Esophagus (tissue), 2 donors: ENCODE data around the gene AGTPBP1. TPM values are rescaled to one million over a fixed set of nuclear protein-coding genes. Genes with fewer than 3 reads are reported as not detected.

Experiments used
- H3K27ac ChIP-seq, 2 donors: one replicate each; pipeline ENCODE4 v1.5.1; 2013; ENCODE audit warnings: low read depth in 2 of 2, mild to moderate bottlenecking in 2 of 2, inconsistent platforms in 1 of 2, low read length in 1 of 2, moderate library complexity in 1 of 2
- H3K27me3 ChIP-seq, 2 donors: one replicate each; pipeline ENCODE4 v1.6.1; 2013; ENCODE audit warnings: low read length in 2 of 2, control low read depth in 1 of 2, mild to moderate bottlenecking in 1 of 2; ENCODE audit not compliant: insufficient read depth in 2 of 2, control insufficient read depth in 1 of 2
- H3K36me3 ChIP-seq, 2 donors: one replicate each; pipeline ENCODE4 v1.6.1; 2013; ENCODE audit warnings: low read length in 1 of 2; ENCODE audit not compliant: control insufficient read depth in 2 of 2, insufficient read depth in 2 of 2
- H3K4me1 ChIP-seq, 2 donors: one replicate each; pipeline ENCODE4 v1.6.1; 2013; ENCODE audit warnings: low read length in 1 of 2; ENCODE audit not compliant: control insufficient read depth in 2 of 2, insufficient read depth in 2 of 2
- H3K4me3 ChIP-seq, 2 donors: one replicate each; pipeline ENCODE4 v1.5.1; 2013; ENCODE audit warnings: low read length in 2 of 2, mild to moderate bottlenecking in 2 of 2, low read depth in 1 of 2, moderate library complexity in 1 of 2
- H3K9me3 ChIP-seq, 2 donors: one replicate each; pipeline ENCODE4 v1.6.1; 2013; ENCODE audit warnings: mild to moderate bottlenecking in 2 of 2, low read depth in 1 of 2, low read length in 1 of 2, moderate library complexity in 1 of 2; ENCODE audit not compliant: control insufficient read depth in 2 of 2, insufficient read depth in 1 of 2
- WGBS, 2 donors: extraction: QIAGEN DNeasy Blood & Tissue Kit; methylation state at CpG; one replicate each; pipeline ENCODE4 v1.1.7; 2013; 5-methylcytosine and 5-hydroxymethylcytosine counted together
- polyA plus RNA-seq, 2 donors: library from polyadenylated mRNA; stranded (reverse); fragments of 200-250 nt; gene quantifications; one replicate each; pipeline ENCODE4 v1.2.3, GENCODE V29; 2013
- donor health status: healthy with polysubstance abuse.
- donor health status: Bipolar disorder and iron deficiency.

Gene AGTPBP1
- polyA plus RNA-seq, 2 donors = 3.9 to 4.0 TPM

DNA sequence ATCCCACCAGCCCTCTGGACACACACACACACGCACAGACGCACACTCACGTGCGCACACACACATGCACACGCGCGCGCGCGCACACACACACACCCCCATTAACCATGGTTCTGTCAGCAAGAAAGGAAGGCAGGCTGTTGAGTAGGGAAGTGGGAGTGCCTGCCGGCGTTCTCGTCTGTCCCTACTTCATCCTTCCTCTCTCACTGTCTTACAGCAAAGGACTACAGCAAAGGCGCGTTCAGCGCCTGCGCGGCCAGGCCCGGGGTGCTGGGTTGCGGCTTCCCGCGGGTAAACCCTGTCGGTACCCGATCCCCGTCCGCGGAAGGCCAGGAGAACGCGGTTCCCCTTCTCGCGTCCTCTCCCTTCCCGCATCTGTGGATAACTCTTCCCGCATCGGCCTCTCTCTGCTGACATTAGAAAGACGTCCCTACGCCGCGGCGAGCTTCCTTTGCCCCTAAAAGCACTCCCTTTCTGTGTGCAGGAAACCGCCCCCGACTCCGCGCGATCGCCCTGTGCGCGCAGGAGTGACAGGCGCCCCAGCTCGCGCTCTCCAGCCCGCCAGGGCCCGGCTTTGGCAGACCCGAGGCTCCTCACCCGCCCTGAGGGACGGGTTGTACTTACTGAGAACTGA, 219.2 kb downstream of the AGTPBP1 start:
- H3K27ac ChIP-seq = no peak overlapping the region
- no peaks in the 10 kb centered on the region for H3K9me3 ChIP-seq
- 7 to 8% methylated on average over 54 to 55 of the region's 55 CpGs for WGBS, 2 donors
- H3K27me3 ChIP-seq = peaks cover 10 to 14% of the 10 kb centered on the region in 2 donors
- peaks cover 0 to 8% of the 10 kb centered on the region in 2 donors for H3K4me1 ChIP-seq
- no peak overlapping the region for H3K4me3 ChIP-seq
- no peaks in the 10 kb centered on the region for H3K36me3 ChIP-seq

- Histone ChIP-seq H3K4me3 (no peak overlapping the region), H3K36me3 (no peaks in the 10 kb centered on the region), H3K4me1 (peaks cover 0 to 10% of the 10 kb centered on the region in 2 donors), H3K9me3 (no peaks in the 10 kb centered on the region), H3K27me3 (peaks cover 9 to 17% of the 10 kb centered on the region in 2 donors), H3K27ac (no peak overlapping the region)
- 59 to 77% methylated on average over 23 of the region's 23 CpGs for WGBS, 2 donors
Measured at GRCh38 chr9:85521371-85522197, 220.2 kb downstream of the AGTPBP1 start.

GRCh38 chr9:85516976-85517637, 224.6 kb downstream of the AGTPBP1 start:
- H3K27me3 ChIP-seq = peaks cover 9 to 10% of the 10 kb centered on the region in 2 donors
- WGBS, 2 donors = 79 to 83% methylated on average over 6 of the region's 6 CpGs
- H3K4me1 ChIP-seq = peaks cover 2 to 9% of the 10 kb centered on the region in 2 donors
- H3K27ac ChIP-seq = no peak overlapping the region
- H3K4me3 ChIP-seq = no peak overlapping the region
- H3K9me3 ChIP-seq = no peaks in the 10 kb centered on the region
- no peaks in the 10 kb centered on the region for H3K36me3 ChIP-seq

- no peak overlapping the region for H3K27ac ChIP-seq
- 48 to 59% methylated on average over 10 of the region's 10 CpGs for WGBS, 2 donors
- H3K9me3 ChIP-seq = no peaks in the 10 kb centered on the region
- H3K4me3 ChIP-seq = no peak overlapping the region
- H3K36me3 ChIP-seq = no peaks in the 10 kb centered on the region
- peaks cover 2 to 9% of the 10 kb centered on the region in 2 donors for H3K4me1 ChIP-seq
- H3K27me3 ChIP-seq = peaks cover 7 to 10% of the 10 kb centered on the region in 2 donors
Measured at GRCh38 chr9:85516455-85516854, 225.3 kb downstream of the AGTPBP1 start.

DNA sequence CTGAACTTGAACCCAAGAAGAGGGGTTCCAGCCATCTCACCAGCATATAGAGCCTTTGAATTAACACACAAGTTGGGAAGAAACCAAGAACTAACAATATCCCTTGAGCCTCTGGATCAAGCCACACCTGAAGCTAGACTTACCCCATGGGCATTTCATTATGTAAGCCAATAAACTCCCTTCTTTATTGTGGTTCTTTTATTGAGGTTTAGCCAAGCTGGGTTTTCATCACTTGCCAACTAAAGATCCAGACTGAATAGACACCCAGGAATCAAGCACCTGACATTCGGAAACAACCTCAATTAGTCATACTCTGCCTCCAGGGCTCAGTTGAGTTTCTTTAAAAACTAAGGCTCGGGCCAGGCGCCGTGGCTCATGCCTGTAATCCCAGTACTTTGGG, 226.7 kb downstream of the AGTPBP1 start:
- H3K4me3 ChIP-seq = no peak overlapping the region
- no peaks in the 10 kb centered on the region for H3K36me3 ChIP-seq
- no peaks in the 10 kb centered on the region for H3K9me3 ChIP-seq
- H3K4me1 ChIP-seq = peaks cover 2 to 6% of the 10 kb centered on the region in 2 donors
- 54 to 71% methylated on average over 4 of the region's 4 CpGs for WGBS, 2 donors
- H3K27ac ChIP-seq = no peak overlapping the region
- H3K27me3 ChIP-seq = peaks cover 6 to 10% of the 10 kb centered on the region in 2 donors

- WGBS, 2 donors = 45 to 66% methylated on average over 8 of the region's 8 CpGs
- H3K9me3 ChIP-seq = no peaks in the 10 kb centered on the region
- H3K4me3 ChIP-seq = no peak overlapping the region
- H3K4me1 ChIP-seq = peaks cover 2 to 6% of the 10 kb centered on the region in 2 donors
- H3K36me3 ChIP-seq = no peaks in the 10 kb centered on the region
- H3K27ac ChIP-seq = no peak overlapping the region
- H3K27me3 ChIP-seq = peaks cover 4 to 6% of the 10 kb centered on the region in 2 donors
Measured at GRCh38 chr9:85514256-85514655, 227.5 kb downstream of the AGTPBP1 start.

DNA sequence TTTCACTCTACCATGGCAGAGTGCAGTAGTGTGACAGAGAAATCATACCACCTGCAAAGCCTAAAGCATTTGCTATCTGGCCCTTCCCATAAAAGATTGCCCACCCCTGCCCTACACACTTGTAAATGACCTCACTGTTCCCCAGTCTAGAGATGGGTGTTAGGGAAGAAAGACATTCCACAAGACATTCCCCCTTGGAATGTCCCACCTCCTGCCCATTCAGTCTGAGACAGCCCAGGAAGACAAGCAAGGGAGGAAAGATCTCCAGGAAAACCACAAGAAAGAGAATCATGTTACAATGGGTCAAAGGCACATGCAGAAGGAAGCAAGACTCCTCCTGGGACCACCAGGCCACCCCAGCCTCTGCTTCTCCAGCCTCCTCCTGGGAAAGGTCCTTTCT, 230.0 kb downstream of the AGTPBP1 start:
- H3K27me3 ChIP-seq = peaks cover 3 to 9% of the 10 kb centered on the region in 2 donors
- no peak overlapping the region for H3K4me3 ChIP-seq
- H3K9me3 ChIP-seq = no peaks in the 10 kb centered on the region
- no peak overlapping the region for H3K27ac ChIP-seq
- no peaks in the 10 kb centered on the region for H3K36me3 ChIP-seq
- peaks cover 2 to 5% of the 10 kb centered on the region in 2 donors for H3K4me1 ChIP-seq

GRCh38 chr9:85510830-85511504, 230.8 kb downstream of the AGTPBP1 start:
- Histone ChIP-seq H3K27me3 (peaks cover 0 to 9% of the 10 kb centered on the region in 2 donors), H3K4me3 (no peak overlapping the region), H3K4me1 (peaks cover 2 to 5% of the 10 kb centered on the region in 2 donors), H3K36me3 (no peaks in the 10 kb centered on the region), H3K9me3 (no peaks in the 10 kb centered on the region), H3K27ac (no peak overlapping the region)
- WGBS, 2 donors = 50 to 60% methylated on average over 6 of the region's 6 CpGs

GRCh38 chr9:85508616-85509015, 233.1 kb downstream of the AGTPBP1 start:
- no peaks in the 10 kb centered on the region for H3K9me3 ChIP-seq
- no peaks in the 10 kb centered on the region for H3K36me3 ChIP-seq
- 80 to 81% methylated on average over 4 of the region's 4 CpGs for WGBS, 2 donors
- no peak overlapping the region for H3K4me3 ChIP-seq
- no peaks in the 10 kb centered on the region for H3K4me1 ChIP-seq
- H3K27me3 ChIP-seq = peaks cover 0 to 9% of the 10 kb centered on the region in 2 donors
- no peak overlapping the region for H3K27ac ChIP-seq
